Esophagus squamous epithelium (tissue), 5 donors: ENCODE results near the gene EDN3. TPM values are rescaled to one million over a fixed set of nuclear protein-coding genes. Genes with fewer than 3 reads are reported as not detected.

ENCODE experiments used
- DNase-seq: peaks from one replicate; lab custom pipeline; 2025; lab: John Stamatoyannopoulos, UW
- H3K27ac ChIP-seq, 4 donors: fragments of 200-600 bp; sonication (generic); one replicate each; pipeline ENCODE4 v1.5.1; 2016 to 2019; ENCODE audit warnings: mild to moderate bottlenecking in 1 of 4
- H3K27me3 ChIP-seq, 4 donors: fragments of 200-600 bp; sonication (generic); 1 replicate in 3 of 4; 2 replicates in 1 of 4; pipeline versions ENCODE4 v1.5.1 to v1.6.0; 2017 to 2021; ENCODE audit warnings: antibody characterized with exemption in 1 of 4
- H3K36me3 ChIP-seq, 3 donors: fragments of 200-600 bp; sonication (generic); one replicate each; pipeline ENCODE4 v1.5.1; 2016 to 2019
- H3K4me1 ChIP-seq, 3 donors: fragments of 200-600 bp; sonication (generic); one replicate each; pipeline ENCODE4 v1.5.1; 2017 to 2019
- H3K4me3 ChIP-seq, 4 donors: fragments of 200-600 bp; sonication (generic); 1 replicate in 3 of 4; 2 replicates in 1 of 4; pipeline ENCODE4 v1.5.1; 2016 to 2019; ENCODE audit warnings: mild to moderate bottlenecking in 2 of 4, moderate library complexity in 1 of 4
- H3K9me3 ChIP-seq, 3 donors: fragments of 200-600 bp; sonication (generic); one replicate each; pipeline ENCODE4 v1.5.1; 2016 to 2019
- CTCF ChIP-seq, 6 experiments: fragments of 450-650 bp in 4 of 6; fragments of 200-600 bp in 2 of 6; sonication (generic) in 2 of 6; IDR thresholded peaks; one replicate each; pipeline ENCODE4 v1.5.1; 2016 to 2019; ENCODE audit warnings: antibody characterized with exemption in 6 of 6, mild to moderate bottlenecking in 4 of 6, moderate library complexity in 4 of 6
- POLR2A ChIP-seq, 4 donors: fragments of 450-650 bp; IDR thresholded peaks; one replicate each; pipeline ENCODE4 v1.6.1; 2017; ENCODE audit warnings: antibody characterized with exemption in 4 of 4, mild to moderate bottlenecking in 4 of 4, moderate library complexity in 3 of 4
- WGBS, 2 donors: methylation state at CpG; one replicate each; pipeline ENCODE4 v1.1.5; 2018; 5-methylcytosine and 5-hydroxymethylcytosine counted together
- intact Hi-C: fragments of 100-400 bp; cut with DNase I; formaldehyde crosslinking; loops from one replicate; pipeline ENCODE4 v1.15.0; 2022
- total RNA-seq, 4 donors: library from RNA; depleted of rRNA; stranded (reverse); fragments of >200 nt; gene quantifications; one replicate each; pipeline ENCODE4 v1.1.0, GENCODE V29; 2016
- donor health status: DM: yes; HTN: yes; CAD: no.

EDN3 gene
- total RNA-seq, 4 donors from 2014 or later = 7.5 to 65.2 (median 16.6) TPM

GRCh38 chr20:59259946-59260345, 40.5 kb upstream of the EDN3 start:
- DNase-seq = no peak
- Histone ChIP-seq H3K4me1 (no peaks in the 10 kb centered on the region), H3K9me3 (no peaks in the 10 kb centered on the region), H3K27me3 (peaks cover 0 to 57% (median 0%) of the 10 kb centered on the region in 4 donors), H3K36me3 (no peaks in the 10 kb centered on the region), H3K27ac (no peak overlapping the region), H3K4me3 (no peak overlapping the region)
- intact Hi-C loops = no loop called here
- TF ChIP-seq CTCF (IDR thresholded peaks at IDR 0.05) = no peak
- no peak for TF ChIP-seq POLR2A (IDR thresholded peaks at IDR 0.05)
- WGBS, 2 donors = 71 to 82% methylated on average over 2 of the region's 2 CpGs

GRCh38 chr20:59265298-59265697, 35.1 kb upstream of the EDN3 start:
- TF ChIP-seq POLR2A (IDR thresholded peaks at IDR 0.05) (no peak), CTCF (IDR thresholded peaks at IDR 0.05) (no peak)
- Histone ChIP-seq H3K4me1 (no peaks in the 10 kb centered on the region), H3K9me3 (no peaks in the 10 kb centered on the region), H3K27ac (no peak overlapping the region), H3K27me3 (peaks cover 0 to 71% (median 0%) of the 10 kb centered on the region in 4 donors), H3K4me3 (no peak overlapping the region), H3K36me3 (no peaks in the 10 kb centered on the region)
- intact Hi-C loops = no loop called here
- no peak for DNase-seq

- Histone ChIP-seq H3K27ac (no peak overlapping the region), H3K36me3 (no peaks in the 10 kb centered on the region), H3K4me1 (no peaks in the 10 kb centered on the region), H3K27me3 (peaks cover 0 to 52% (median 0%) of the 10 kb centered on the region in 4 donors), H3K9me3 (no peaks in the 10 kb centered on the region), H3K4me3 (no peak overlapping the region)
- DNase-seq = no peak
- no peak for TF ChIP-seq POLR2A (IDR thresholded peaks at IDR 0.05)
- TF ChIP-seq CTCF (IDR thresholded peaks at IDR 0.05) = no peak
- WGBS, 2 donors = 71 to 79% methylated on average over 3 of the region's 3 CpGs
- intact Hi-C loops = no loop called here
These were observed 31.5 kb upstream of the EDN3 start for GRCh38 chr20:59268870-59269269.

- no peak for DNase-seq
- H3K4me1 ChIP-seq = no peaks in the 10 kb centered on the region
- no peak for TF ChIP-seq CTCF (IDR thresholded peaks at IDR 0.05)
- no peak for TF ChIP-seq POLR2A (IDR thresholded peaks at IDR 0.05)
- no peak overlapping the region for H3K27ac ChIP-seq
- H3K9me3 ChIP-seq = no peaks in the 10 kb centered on the region
- intact Hi-C loops = no loop called here
- 54 to 71% methylated on average over 4 of the region's 4 CpGs for WGBS, 2 donors
- H3K4me3 ChIP-seq = no peak overlapping the region
- peaks cover 0 to 48% (median 0%) of the 10 kb centered on the region in 4 donors for H3K27me3 ChIP-seq
- no peaks in the 10 kb centered on the region for H3K36me3 ChIP-seq
These were observed 30.9 kb upstream of the EDN3 start for GRCh38 chr20:59269411-59270025.

GRCh38 chr20:59270380-59270779, 30.0 kb upstream of the EDN3 start:
- no peaks in the 10 kb centered on the region for H3K9me3 ChIP-seq
- no peak overlapping the region for H3K27ac ChIP-seq
- H3K27me3 ChIP-seq = peaks cover 0 to 44% (median 0%) of the 10 kb centered on the region in 4 donors
- intact Hi-C loops = no loop called here
- H3K4me1 ChIP-seq = no peaks in the 10 kb centered on the region
- H3K36me3 ChIP-seq = no peaks in the 10 kb centered on the region
- DNase-seq = no peak
- WGBS, 2 donors = 61 to 90% methylated on average over 3 of the region's 3 CpGs
- no peak for TF ChIP-seq CTCF (IDR thresholded peaks at IDR 0.05)
- TF ChIP-seq POLR2A (IDR thresholded peaks at IDR 0.05) = no peak
- H3K4me3 ChIP-seq = no peak overlapping the region
